Measurements from ENCODE around the gene TMPO.
"Not testable (repeated sequence)": the region's sequence is repeated elsewhere in the genome, so short reads cannot be mapped to it uniquely, and the experiment has no call there.

TMPO gene

GRCh38 chr12:98575013-98575412, 59.6 kb downstream of the TMPO start:
- no peak for TF ChIP-seq CTCF (conservative IDR thresholded peaks at IDR 0.05)

GRCh38 chr12:98576795-98577194, 61.4 kb downstream of the TMPO start:
- not testable (repeated sequence) for H3K27ac ChIP-seq

More at GRCh38 chr12:98575013-98575412, 59.6 kb downstream of the TMPO start:
- H3K27ac ChIP-seq: no peak overlapping the region

GRCh38 chr12:98578392-98578791, 63.0 kb downstream of the TMPO start:
- H3K27ac ChIP-seq: no peak overlapping the region
- TF ChIP-seq CTCF (conservative IDR thresholded peaks at IDR 0.05): no peak

- no peak for TF ChIP-seq CTCF (conservative IDR thresholded peaks at IDR 0.05)
- no peak overlapping the region for H3K27ac ChIP-seq
Observed at GRCh38 chr12:98578821-98579220, 63.4 kb downstream of the TMPO start.

- no peak overlapping the region for H3K27ac ChIP-seq
- no peak for TF ChIP-seq CTCF (conservative IDR thresholded peaks at IDR 0.05)
Observed at GRCh38 chr12:98579347-98579746, 64.0 kb downstream of the TMPO start.

- no peak for TF ChIP-seq CTCF (conservative IDR thresholded peaks at IDR 0.05)
- no peak overlapping the region for H3K27ac ChIP-seq
Observed at GRCh38 chr12:98579835-98580234, 64.4 kb downstream of the TMPO start.

GRCh38 chr12:98580695-98581094, 65.3 kb downstream of the TMPO start:
- H3K27ac ChIP-seq: no peak overlapping the region
- no peak for TF ChIP-seq CTCF (conservative IDR thresholded peaks at IDR 0.05)

GRCh38 chr12:98581101-98581500, 65.7 kb downstream of the TMPO start:
- no peak for TF ChIP-seq CTCF (conservative IDR thresholded peaks at IDR 0.05)
- H3K27ac ChIP-seq: no peak overlapping the region

All from VCaP (cell line).